BJ (cell line): ENCODE measurements around the gene PEX16. TPM values are rescaled to one million over a fixed set of nuclear protein-coding genes. Genes with fewer than 3 reads are reported as not detected.

Experiments used
- CTCF ChIA-PET: fragments of 350-600 bp; formaldehyde crosslinking; extraction: SDS; loops from one replicate; lab custom pipeline; 2021; ENCODE audit warnings: antibody characterized with exemption, inconsistent platforms; lab: Yijun Ruan, JAX
- POLR2A ChIA-PET: fragments of 300-600 bp; sonication (Branson Sonifier 250); formaldehyde crosslinking; extraction: SDS; loops from one replicate; lab custom pipeline; 2021; ENCODE audit warnings: antibody characterized with exemption; lab: Charles Lee
- DNase-seq: peaks from one replicate; pipeline ENCODE4 v3.0.0-alpha.2; 2011; ENCODE audit warnings: low read depth
- H3K27me3 ChIP-seq: 2 replicates; pipeline ENCODE4 v1.6.0; 2011; ENCODE audit warnings: low read length; ENCODE audit not compliant: control insufficient read depth, insufficient read depth
- H3K36me3 ChIP-seq: 2 replicates; pipeline ENCODE4 v1.5.1; 2011; ENCODE audit warnings: low read length; ENCODE audit not compliant: control insufficient read depth, insufficient read depth
- H3K4me3 ChIP-seq: 2 replicates; pipeline ENCODE4 v1.5.1; 2011; ENCODE audit warnings: low read depth, mild to moderate bottlenecking, control low read depth, low read length
- polyA plus RNA-seq: library from polyadenylated mRNA; depleted of rRNA; stranded (reverse); fragments of >200 nt; gene quantifications from 2 replicates; pipeline ENCODE4 v1.2.3, GENCODE V29; 2011
- TF ChIP-seq, protein P1 (sequence below): IDR thresholded peaks from 2 replicates; pipeline ENCODE4 v1.5.1; 2011; ENCODE audit warnings: low read depth, mild to moderate bottlenecking, control low read depth, inconsistent platforms, low read length, moderate library complexity; ENCODE audit not compliant: insufficient read depth

The PEX16 gene
- polyA plus RNA-seq, 1 experiment = 37.4 TPM

DNA sequence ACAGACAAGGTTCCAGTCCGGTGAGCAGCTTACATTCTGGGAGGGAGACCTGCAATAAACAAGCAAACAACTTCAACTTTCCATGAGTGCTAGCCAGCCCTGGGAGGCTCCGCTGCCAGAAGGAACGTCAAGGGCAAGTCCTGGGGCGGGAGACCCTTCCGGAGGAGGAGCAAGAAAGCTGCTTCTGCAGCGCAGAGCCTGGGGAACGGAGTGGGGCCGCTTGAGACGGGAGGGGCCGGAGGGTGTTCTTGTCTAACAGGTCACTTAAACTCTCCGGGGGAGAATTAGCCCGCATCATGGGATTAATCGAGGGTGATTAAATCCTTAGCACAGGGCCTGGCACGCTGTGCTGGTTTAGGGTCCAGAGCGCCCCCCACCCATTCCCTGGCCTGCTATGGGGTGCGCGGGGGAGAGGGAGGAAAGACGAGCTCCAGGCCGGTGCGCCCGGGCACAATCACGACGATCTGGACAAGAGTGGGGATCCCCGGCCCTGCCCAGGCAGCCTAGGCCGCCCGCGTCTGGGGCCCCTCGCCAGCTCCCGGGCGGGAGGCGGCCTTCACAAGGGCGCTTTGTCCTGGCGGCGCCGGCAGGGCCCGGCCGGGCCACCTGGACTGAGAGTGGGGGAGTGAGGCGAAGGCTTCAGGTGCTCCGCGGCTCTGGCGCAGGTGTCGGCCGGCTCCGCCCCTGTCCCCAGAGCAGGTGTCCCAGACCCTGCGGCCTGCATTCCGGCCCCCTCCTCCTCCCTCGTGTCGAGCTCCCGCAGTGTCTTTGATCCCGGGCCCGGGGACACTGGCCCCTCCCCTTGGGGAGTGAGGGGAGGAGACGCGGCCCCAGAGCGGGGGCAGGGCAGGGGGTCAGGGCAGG is 4.1 kb upstream of the PEX16 start:
- no peak for DNase-seq
- no peak overlapping the region for H3K4me3 ChIP-seq
- ChIA-PET CTCF (interaction anchor here (1.4 kb wide), 1 partner anchor 9 kb away, joined by 3 read pairs; no protein-coding TSS in a partner anchor), POLR2A (no interaction called here)
- H3K36me3 ChIP-seq = no peaks in the 10 kb centered on the region
- peaks cover 23% of the 10 kb centered on the region for H3K27me3 ChIP-seq
- TF ChIP-seq, protein P1, sequence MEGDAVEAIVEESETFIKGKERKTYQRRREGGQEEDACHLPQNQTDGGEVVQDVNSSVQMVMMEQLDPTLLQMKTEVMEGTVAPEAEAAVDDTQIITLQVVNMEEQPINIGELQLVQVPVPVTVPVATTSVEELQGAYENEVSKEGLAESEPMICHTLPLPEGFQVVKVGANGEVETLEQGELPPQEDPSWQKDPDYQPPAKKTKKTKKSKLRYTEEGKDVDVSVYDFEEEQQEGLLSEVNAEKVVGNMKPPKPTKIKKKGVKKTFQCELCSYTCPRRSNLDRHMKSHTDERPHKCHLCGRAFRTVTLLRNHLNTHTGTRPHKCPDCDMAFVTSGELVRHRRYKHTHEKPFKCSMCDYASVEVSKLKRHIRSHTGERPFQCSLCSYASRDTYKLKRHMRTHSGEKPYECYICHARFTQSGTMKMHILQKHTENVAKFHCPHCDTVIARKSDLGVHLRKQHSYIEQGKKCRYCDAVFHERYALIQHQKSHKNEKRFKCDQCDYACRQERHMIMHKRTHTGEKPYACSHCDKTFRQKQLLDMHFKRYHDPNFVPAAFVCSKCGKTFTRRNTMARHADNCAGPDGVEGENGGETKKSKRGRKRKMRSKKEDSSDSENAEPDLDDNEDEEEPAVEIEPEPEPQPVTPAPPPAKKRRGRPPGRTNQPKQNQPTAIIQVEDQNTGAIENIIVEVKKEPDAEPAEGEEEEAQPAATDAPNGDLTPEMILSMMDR = no peak

DNA sequence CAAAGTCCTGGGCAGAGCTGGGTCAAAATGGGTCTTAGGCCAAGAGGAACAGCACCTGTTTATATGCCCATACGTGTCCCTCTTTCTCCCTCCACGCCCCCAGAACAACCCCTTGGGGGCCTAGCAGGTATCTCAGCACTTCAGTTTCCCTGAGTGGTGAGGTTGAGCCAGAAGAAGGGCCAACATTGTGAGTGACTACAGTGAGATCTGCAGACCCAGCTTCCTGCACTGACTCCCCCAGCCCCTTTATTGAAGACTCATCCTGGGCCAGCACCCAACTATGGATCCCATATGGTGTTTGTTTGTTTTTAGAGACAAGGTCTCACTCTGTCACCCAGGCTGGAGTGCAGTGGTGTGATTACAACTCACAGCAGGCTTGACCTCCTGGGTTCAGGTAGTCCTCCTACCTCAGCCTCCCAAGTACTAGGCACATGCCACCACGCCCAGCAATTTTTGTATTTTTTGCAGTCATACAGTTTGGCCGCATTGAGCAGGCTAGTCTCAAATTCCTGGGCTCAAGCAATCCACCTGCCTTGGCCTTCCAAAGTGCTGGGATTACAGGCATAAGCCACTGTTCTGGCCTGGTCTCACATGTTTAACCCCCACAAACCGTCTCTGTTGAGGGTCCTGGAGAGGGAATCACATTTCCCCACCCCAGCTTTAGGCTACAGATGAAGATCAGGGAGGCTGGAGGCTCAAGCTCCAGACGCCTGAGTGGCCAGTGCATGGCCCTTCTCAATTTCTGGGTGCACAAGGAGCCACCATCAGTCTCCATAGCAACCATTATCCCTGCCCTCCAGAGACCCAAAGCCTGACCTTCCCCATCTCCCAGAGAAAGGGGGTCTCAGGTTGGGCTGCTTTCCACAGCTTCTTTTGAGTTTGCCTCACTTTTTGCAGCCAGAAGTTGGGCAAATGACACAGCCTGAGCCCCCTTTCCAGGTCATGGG is 3.1 kb upstream of the PEX16 start:
- ChIA-PET POLR2A (no interaction called here), CTCF (interaction anchor here (1.4 kb wide), 1 partner anchor 10 kb away, joined by 3 read pairs; no protein-coding TSS in a partner anchor)
- TF ChIP-seq, protein P1 = no peak
- DNase-seq = no peak
- H3K36me3 ChIP-seq = no peaks in the 10 kb centered on the region
- H3K4me3 ChIP-seq = no peak overlapping the region
- peaks cover 21% of the 10 kb centered on the region for H3K27me3 ChIP-seq

DNA sequence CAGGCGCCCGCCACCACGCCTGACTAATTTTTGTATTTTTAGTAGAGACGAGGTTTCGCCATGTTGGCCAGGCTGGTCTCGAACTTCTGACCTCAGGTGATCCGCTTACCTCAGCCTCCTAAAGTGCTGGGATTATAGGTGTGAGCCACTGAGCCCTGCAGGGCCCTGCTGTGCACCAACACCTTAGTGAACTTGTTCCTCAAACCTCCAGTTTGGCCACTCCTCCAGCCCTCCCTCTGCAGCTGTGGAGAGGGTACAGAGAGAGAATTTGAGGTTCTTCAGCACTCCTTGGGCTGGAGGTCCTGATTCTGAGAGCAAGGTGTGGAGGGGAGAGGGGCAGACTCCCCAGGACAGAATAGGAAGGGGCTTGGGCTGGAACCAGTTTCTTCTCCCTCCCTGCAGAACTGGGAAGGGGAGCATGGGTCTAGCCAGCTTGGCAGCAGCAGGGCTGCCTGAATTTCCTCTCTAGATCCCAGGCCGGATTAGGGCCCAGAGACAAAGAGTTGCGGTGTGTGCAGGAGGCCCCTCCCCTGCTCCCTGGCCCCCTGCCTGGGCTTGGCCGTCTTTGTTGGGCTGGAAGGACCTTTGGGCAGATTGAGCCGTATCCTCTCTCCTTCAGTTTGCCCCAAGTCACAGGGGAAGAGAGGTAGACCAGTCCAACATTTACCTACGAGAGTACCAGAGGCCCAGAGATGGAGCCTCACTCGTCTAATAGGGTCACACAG is 2.3 kb upstream of the PEX16 start:
- Histone ChIP-seq H3K27me3 (peaks cover 18% of the 10 kb centered on the region), H3K4me3 (no peak overlapping the region), H3K36me3 (peaks cover under 1% of the 10 kb centered on the region; the same call in 1 of the 2 replicates)
- ChIA-PET POLR2A (no interaction called here), CTCF (no interaction called here)
- TF ChIP-seq, protein P1 = no peak
- DNase-seq = no peak

DNA sequence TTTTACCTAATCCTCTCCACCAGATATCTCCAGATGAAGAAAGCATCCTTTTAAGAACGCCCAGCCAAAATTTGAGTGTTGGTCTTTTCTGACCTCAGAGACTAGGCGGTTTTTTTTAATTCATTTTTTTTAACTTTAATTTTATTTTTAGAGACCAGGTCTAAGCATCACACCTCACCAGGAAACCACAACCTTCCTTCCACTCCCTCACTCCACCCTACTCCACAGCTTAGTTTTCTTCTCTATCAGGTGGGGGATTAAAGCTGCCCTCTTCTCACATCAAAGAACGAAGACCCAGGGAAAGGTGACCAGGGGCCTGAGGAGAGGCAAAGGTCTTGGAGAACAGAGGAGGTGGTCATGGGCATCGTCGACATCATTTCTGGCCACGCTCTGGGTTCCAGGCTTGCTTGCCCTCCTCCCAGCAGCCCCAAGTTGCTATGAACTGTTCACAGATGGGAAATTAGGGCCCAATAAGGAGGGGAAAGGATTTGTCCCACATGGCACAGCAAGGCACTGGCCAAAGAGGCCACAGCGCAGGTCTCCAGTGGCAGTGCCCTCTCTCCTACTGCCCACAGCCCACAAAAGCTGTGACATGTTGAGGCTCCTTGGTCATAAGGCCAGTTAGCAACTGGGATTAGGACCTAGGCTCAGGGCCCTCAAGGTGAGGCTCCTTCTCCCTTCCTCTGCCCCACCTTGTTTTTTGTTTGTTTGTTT is 1.4 kb upstream of the PEX16 start:
- peaks cover 9% of the 10 kb centered on the region for H3K36me3 ChIP-seq
- H3K27me3 ChIP-seq = peaks cover 11% of the 10 kb centered on the region
- CTCF ChIA-PET = interaction anchor here (0.8 to 1.3 kb wide), 2 partner anchors 7 to 91 kb away, joined by 3 read pairs; no protein-coding TSS in a partner anchor
- DNase-seq = no peak
- H3K4me3 ChIP-seq = no peak overlapping the region
- POLR2A ChIA-PET = no interaction called here
- TF ChIP-seq, protein P1 = no peak
